ENCODE data around the gene ZNF326.
"Not testable (repeated sequence)": the region's sequence is repeated elsewhere in the genome, so short reads cannot be mapped to it uniquely, and the experiment has no call there.

DNA sequence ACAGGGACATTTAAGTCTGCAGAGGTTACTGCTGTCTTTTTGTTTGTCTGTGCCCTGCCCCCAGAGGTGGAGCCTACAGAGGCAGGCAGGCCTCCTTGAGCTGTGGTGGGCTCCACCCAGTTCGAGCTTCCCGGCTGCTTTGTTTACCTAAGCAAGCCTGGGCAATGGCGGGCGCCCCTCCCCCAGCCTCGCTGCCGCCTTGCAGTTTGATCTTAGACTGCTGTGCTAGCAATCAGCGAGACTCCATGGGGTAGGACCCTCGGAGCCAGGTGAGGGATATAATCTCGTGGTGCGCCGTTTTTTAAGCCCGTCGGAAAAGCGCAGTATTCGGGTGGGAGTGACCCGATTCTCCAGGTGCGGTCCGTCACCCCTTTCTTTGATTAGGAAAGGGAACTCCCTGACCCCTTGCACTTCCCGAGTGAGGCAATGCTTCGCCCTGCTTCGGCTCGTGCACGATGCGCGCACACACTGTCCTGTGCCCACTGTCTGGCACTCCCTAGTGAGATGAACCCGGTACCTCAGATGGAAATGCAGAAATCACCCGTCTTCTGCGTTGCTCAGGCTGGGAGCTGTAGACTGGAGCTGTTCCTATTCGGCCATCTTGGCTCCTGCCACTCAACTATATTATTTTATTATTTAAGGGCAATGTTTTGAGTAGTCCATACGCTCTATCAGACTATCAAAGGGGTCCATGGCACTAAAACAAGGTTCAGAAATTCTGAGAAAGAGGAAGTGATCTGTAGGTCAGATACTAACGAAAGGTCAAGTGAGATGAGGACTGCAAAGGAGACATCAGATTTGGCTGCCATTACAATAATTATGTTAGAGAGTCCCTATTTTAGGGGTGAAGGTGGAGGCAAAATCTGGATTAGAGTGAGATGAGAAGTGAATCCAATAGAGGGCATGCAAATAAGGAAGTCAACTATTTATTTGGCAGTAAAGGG, 68.1 kb downstream of the ZNF326 start:
- TF ChIP-seq, protein P1, sequence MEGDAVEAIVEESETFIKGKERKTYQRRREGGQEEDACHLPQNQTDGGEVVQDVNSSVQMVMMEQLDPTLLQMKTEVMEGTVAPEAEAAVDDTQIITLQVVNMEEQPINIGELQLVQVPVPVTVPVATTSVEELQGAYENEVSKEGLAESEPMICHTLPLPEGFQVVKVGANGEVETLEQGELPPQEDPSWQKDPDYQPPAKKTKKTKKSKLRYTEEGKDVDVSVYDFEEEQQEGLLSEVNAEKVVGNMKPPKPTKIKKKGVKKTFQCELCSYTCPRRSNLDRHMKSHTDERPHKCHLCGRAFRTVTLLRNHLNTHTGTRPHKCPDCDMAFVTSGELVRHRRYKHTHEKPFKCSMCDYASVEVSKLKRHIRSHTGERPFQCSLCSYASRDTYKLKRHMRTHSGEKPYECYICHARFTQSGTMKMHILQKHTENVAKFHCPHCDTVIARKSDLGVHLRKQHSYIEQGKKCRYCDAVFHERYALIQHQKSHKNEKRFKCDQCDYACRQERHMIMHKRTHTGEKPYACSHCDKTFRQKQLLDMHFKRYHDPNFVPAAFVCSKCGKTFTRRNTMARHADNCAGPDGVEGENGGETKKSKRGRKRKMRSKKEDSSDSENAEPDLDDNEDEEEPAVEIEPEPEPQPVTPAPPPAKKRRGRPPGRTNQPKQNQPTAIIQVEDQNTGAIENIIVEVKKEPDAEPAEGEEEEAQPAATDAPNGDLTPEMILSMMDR (IDR thresholded peaks at IDR 0.05; ENCODE audit: low read depth, low read length, poor library complexity, severe bottlenecking), result not testable (repeated sequence)
- TF ChIP-seq EZH2phosphoT487 (IDR thresholded peaks at IDR 0.05; ENCODE audit: borderline replicate concordance, low read length), result not testable (repeated sequence)

Measured in DOHH2 (cell line).